Ascending aorta (tissue), 2 donors: ENCODE data around the gene COA6. TPM values are rescaled to one million over a fixed set of nuclear protein-coding genes. Genes with fewer than 3 reads are reported as not detected.

Experiments
- DNase-seq, 2 donors: peaks; one replicate each; pipeline ENCODE4 v3.0.0-alpha.2; 2019; ENCODE audit warnings: low spot score in 2 of 2
- H3K27ac ChIP-seq, 2 donors: fragments of 200-600 bp; sonication (generic); one replicate each; pipeline ENCODE4 v1.5.1; 2016 to 2017; ENCODE audit warnings: mild to moderate bottlenecking in 1 of 2
- H3K27me3 ChIP-seq: fragments of 200-600 bp; sonication (generic); one replicate; pipeline ENCODE4 v1.5.1; 2017
- H3K36me3 ChIP-seq, 2 donors: fragments of 200-600 bp; sonication (generic); one replicate each; pipeline ENCODE4 v1.5.1; 2016
- H3K4me1 ChIP-seq, 2 donors: fragments of 200-600 bp; sonication (generic); one replicate each; pipeline ENCODE4 v1.5.1; 2016 to 2017; ENCODE audit warnings: mild to moderate bottlenecking in 1 of 2
- H3K4me3 ChIP-seq, 2 donors: fragments of 200-600 bp; sonication (generic); one replicate each; pipeline ENCODE4 v1.5.1; 2016 to 2017; ENCODE audit warnings: mild to moderate bottlenecking in 1 of 2
- H3K9me3 ChIP-seq, 2 donors: fragments of 200-600 bp; sonication (generic); one replicate each; pipeline ENCODE4 v1.5.1; 2016
- intact Hi-C: fragments of 100-400 bp; cut with DNase I; formaldehyde crosslinking; loops from one replicate; pipeline ENCODE4 v1.15.1; 2023
- total RNA-seq: library from RNA; depleted of rRNA; stranded (reverse); fragments of >200 nt; gene quantifications from one replicate; pipeline ENCODE4 v1.1.0, GENCODE V29; 2016
- TF ChIP-seq, protein P1 (sequence below), 3 experiments: fragments of 200-600 bp in 2 of 3; fragments of 450-650 bp in 1 of 3; sonication (generic) in 2 of 3; IDR thresholded peaks; one replicate each; pipeline ENCODE4 v1.5.1; 2016 to 2019; ENCODE audit warnings: antibody characterized with exemption in 3 of 3, mild to moderate bottlenecking in 1 of 3, moderate library complexity in 1 of 3

COA6 gene
- total RNA-seq, 1 donor from 2014 or later: not detected

DNA sequence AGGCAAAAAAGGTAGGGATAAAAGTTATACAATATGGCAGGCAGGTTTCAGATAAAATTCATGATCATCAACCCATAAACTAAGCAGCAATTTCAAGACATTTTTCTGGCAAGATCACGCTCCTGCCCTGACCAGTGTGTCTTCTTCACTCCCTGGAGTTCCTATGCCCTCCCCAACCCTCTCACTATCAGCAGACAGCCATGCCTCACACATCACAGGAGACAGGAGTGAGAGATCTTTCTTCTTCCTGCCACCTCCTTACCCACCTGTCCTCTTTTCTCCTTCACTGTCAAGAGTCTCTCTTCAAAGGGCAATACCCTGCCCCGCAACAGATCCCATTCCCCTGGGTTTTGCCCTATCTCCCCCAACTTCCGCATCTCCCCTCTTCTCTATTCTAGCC lies 28.4 kb downstream of the COA6 start:
- TF ChIP-seq, protein P1, sequence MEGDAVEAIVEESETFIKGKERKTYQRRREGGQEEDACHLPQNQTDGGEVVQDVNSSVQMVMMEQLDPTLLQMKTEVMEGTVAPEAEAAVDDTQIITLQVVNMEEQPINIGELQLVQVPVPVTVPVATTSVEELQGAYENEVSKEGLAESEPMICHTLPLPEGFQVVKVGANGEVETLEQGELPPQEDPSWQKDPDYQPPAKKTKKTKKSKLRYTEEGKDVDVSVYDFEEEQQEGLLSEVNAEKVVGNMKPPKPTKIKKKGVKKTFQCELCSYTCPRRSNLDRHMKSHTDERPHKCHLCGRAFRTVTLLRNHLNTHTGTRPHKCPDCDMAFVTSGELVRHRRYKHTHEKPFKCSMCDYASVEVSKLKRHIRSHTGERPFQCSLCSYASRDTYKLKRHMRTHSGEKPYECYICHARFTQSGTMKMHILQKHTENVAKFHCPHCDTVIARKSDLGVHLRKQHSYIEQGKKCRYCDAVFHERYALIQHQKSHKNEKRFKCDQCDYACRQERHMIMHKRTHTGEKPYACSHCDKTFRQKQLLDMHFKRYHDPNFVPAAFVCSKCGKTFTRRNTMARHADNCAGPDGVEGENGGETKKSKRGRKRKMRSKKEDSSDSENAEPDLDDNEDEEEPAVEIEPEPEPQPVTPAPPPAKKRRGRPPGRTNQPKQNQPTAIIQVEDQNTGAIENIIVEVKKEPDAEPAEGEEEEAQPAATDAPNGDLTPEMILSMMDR (IDR thresholded peaks at IDR 0.05): no peak
- Histone ChIP-seq H3K27ac (no peak overlapping the region), H3K4me3 (no peak overlapping the region), H3K9me3 (no peaks in the 10 kb centered on the region), H3K36me3 (peaks cover 0 to 3% of the 10 kb centered on the region in 2 donors), H3K4me1 (no peaks in the 10 kb centered on the region), H3K27me3 (no peaks in the 10 kb centered on the region)
- intact Hi-C loops: no loop called here
- no peak for DNase-seq

DNA sequence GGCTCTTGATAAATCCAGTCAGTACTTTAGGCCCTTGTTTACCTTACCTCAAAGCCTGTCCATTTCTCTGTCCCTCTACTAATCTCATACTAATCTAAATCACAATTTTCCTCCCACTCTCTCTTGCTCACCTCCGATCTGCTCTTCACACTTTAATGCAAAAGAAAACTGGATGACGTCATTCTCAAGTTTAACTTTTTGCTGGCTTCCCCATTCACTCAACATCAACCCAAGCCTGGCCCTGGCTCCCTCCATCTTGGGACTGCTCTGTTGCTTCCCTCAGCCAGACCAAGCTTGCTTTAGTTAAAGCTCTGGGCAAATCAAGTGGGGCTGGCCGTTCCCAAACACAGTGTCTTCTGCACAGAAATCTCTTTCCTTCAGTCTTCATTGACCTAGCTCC lies 29.7 kb downstream of the COA6 start:
- H3K27me3 ChIP-seq: no peaks in the 10 kb centered on the region
- no peaks in the 10 kb centered on the region for H3K4me1 ChIP-seq
- intact Hi-C loops: no loop called here
- peaks cover 0 to 3% of the 10 kb centered on the region in 2 donors for H3K36me3 ChIP-seq
- no peaks in the 10 kb centered on the region for H3K9me3 ChIP-seq
- no peak overlapping the region for H3K27ac ChIP-seq
- DNase-seq: no peak
- TF ChIP-seq, protein P1 (IDR thresholded peaks at IDR 0.05): no peak
- no peak overlapping the region for H3K4me3 ChIP-seq

DNA sequence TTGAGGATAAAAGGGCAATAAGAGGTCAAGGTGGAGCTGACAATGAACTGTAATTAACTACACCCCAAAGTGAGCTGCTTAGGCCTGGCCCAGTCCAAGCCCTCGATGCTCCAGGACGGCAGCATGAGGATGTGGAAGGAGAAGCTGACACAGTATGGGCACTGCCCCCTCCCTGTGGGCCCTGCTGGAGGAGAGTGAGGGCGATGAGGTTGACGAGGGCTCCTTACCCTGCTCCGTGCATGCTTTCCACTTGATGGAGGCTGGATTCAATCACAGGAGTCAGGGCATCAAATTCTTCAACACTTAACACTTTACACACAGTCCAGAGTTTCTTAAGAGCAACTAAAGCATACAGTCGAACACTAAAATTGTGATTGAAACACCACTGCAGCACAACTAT lies 32.4 kb downstream of the COA6 start:
- no peaks in the 10 kb centered on the region for H3K4me1 ChIP-seq
- no peak overlapping the region for H3K4me3 ChIP-seq
- no peak for DNase-seq
- no peaks in the 10 kb centered on the region for H3K9me3 ChIP-seq
- intact Hi-C loops: no loop called here
- TF ChIP-seq, protein P1 (IDR thresholded peaks at IDR 0.05): no peak
- peaks cover 0 to 3% of the 10 kb centered on the region in 2 donors for H3K36me3 ChIP-seq
- H3K27ac ChIP-seq: no peak overlapping the region
- no peaks in the 10 kb centered on the region for H3K27me3 ChIP-seq

DNA sequence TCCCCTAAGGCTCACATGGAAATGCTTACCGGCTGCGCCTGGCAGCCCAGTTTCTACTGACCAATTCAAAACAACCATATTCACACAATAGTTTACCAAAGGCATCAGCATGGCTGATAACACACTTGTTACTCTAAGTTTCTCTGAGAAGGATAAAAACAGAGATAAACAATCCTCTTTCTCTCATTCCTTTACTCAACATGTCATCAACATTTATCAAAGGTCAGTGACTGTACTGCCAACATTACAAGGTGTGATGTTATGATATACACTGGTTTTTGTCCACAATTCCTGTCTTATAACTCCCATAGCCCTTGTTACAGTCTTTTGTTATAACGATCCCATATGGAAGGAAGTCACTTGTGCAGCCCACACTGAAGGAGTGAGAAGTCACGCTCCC lies 33.6 kb downstream of the COA6 start:
- H3K9me3 ChIP-seq: no peaks in the 10 kb centered on the region
- no peak overlapping the region for H3K4me3 ChIP-seq
- H3K27me3 ChIP-seq: no peaks in the 10 kb centered on the region
- no peak for DNase-seq
- no peak overlapping the region for H3K27ac ChIP-seq
- H3K4me1 ChIP-seq: no peaks in the 10 kb centered on the region
- TF ChIP-seq, protein P1 (IDR thresholded peaks at IDR 0.05): no peak
- intact Hi-C loops: no loop called here
- peaks cover 0 to 3% of the 10 kb centered on the region in 2 donors for H3K36me3 ChIP-seq

DNA sequence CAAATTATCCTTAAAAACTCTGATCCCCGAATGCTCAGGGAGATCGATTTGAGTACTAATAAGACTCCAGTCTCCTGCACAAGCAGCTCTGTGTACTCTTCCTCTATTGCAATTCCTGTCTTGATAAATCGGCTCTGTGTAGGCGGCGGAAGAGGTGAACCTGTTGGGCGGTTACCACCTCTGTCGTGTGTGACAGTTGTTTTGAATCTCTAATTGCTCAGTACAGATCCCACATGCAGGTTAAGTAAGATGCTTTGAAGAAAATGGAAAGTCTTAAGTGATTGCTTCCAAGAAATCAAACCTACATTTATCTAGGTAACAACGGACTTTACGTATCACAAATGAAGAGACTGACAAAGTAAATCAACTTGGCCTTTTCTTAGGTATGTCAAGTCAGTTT lies 35.5 kb downstream of the COA6 start:
- Histone ChIP-seq H3K27me3 (no peaks in the 10 kb centered on the region), H3K27ac (no peak overlapping the region), H3K4me3 (no peak overlapping the region), H3K36me3 (peaks cover 0 to 3% of the 10 kb centered on the region in 2 donors), H3K4me1 (no peaks in the 10 kb centered on the region), H3K9me3 (no peaks in the 10 kb centered on the region)
- DNase-seq: no peak
- intact Hi-C loops: no loop called here
- TF ChIP-seq, protein P1 (IDR thresholded peaks at IDR 0.05): no peak

DNA sequence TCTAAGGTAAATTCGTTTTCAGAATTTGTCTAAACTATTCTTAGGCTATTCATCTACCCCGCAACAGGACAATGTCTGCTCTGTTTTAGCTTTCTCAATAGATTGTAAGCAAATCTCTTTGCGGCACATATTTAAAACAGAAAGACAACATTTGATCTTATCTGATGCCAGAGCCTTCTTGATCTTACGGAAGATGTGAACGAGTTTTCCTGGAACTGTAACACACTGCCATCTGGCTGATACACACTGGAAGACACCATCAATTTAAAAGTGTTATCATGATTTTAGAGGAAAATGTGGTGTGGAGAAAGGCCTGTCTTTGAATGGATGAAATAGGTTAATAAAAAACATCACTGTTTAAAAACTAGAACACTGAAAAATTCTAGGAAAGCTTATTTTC lies 36.1 kb downstream of the COA6 start:
- TF ChIP-seq, protein P1 (IDR thresholded peaks at IDR 0.05): no peak
- intact Hi-C loops: no loop called here
- H3K4me3 ChIP-seq: no peak overlapping the region

More for the DNA sequence above, 36.1 kb downstream of the COA6 start:
- Histone ChIP-seq H3K27me3 (no peaks in the 10 kb centered on the region), H3K36me3 (peaks cover 0 to 3% of the 10 kb centered on the region in 2 donors), H3K9me3 (no peaks in the 10 kb centered on the region), H3K4me1 (no peaks in the 10 kb centered on the region), H3K27ac (no peak overlapping the region)
- DNase-seq: no peak
